OCI-LY1 (cell line): Measurements from ENCODE around the gene DOCK10.

ENCODE experiments used
- H2AFZ ChIP-seq: fragments of 200-600 bp; sonication (generic), shearing (Covaris generic); 2 replicates; pipeline ENCODE4 v1.6.0; 2014; ENCODE audit warnings: antibody characterized with exemption, mild to moderate bottlenecking, low read length
- H3F3A ChIP-seq: fragments of 200-600 bp; sonication (generic), shearing (Covaris generic); 2 replicates; pipeline ENCODE4 v1.6.0; 2014; ENCODE audit warnings: mild to moderate bottlenecking, antibody characterized with exemption, low read length, moderate library complexity; ENCODE audit not compliant: insufficient read depth
- H3K27ac ChIP-seq: fragments of 200-600 bp; sonication (generic); 2 replicates; pipeline ENCODE4 v1.5.1; 2014; ENCODE audit warnings: low read length, mixed run types, mild to moderate bottlenecking, low read depth; ENCODE audit not compliant: poor library complexity, severe bottlenecking
- H3K27me3 ChIP-seq: fragments of 200-600 bp; sonication (generic); 2 replicates; pipeline ENCODE4 v1.6.0; 2014; ENCODE audit warnings: antibody characterized with exemption, mild to moderate bottlenecking, low read length, moderate library complexity; ENCODE audit not compliant: insufficient read depth
- H3K36me3 ChIP-seq: fragments of 200-600 bp; sonication (generic); 2 replicates; pipeline ENCODE4 v1.6.1; 2014; ENCODE audit warnings: mild to moderate bottlenecking, antibody characterized with exemption, low read length, moderate library complexity, mixed read lengths; ENCODE audit not compliant: insufficient read depth
- H3K4me1 ChIP-seq: fragments of 200-600 bp; sonication (generic); 2 replicates; pipeline ENCODE4 v1.5.1; 2014; ENCODE audit warnings: mild to moderate bottlenecking, low read length, moderate library complexity; ENCODE audit not compliant: insufficient read depth, severe bottlenecking
- H3K4me2 ChIP-seq: fragments of 200-600 bp; sonication (generic), shearing (Covaris generic); 2 replicates; pipeline ENCODE4 v1.6.1; 2014; ENCODE audit warnings: low read length
- H3K4me3 ChIP-seq: fragments of 200-600 bp; sonication (generic); 2 replicates; pipeline ENCODE4 v1.5.1; 2014; ENCODE audit warnings: low read length, low read depth, mild to moderate bottlenecking, mixed read lengths; ENCODE audit not compliant: poor library complexity, severe bottlenecking
- H3K79me2 ChIP-seq: fragments of 200-600 bp; shearing (Covaris generic); 2 replicates; pipeline ENCODE4 v1.6.1; 2016; ENCODE audit warnings: mixed run types, low read length, mixed read lengths; ENCODE audit not compliant: insufficient read depth
- H3K9ac ChIP-seq: fragments of 200-600 bp; sonication (generic), shearing (Covaris generic); 2 replicates; pipeline ENCODE4 v1.6.1; 2014; ENCODE audit warnings: mild to moderate bottlenecking, low read length, mixed read lengths
- H3K9me2 ChIP-seq: fragments of 200-600 bp; sonication (generic), shearing (Covaris generic); 2 replicates; pipeline ENCODE4 v1.6.1; 2014; ENCODE audit warnings: low read depth, mild to moderate bottlenecking, low read length, mixed read lengths
- H3K9me3 ChIP-seq: fragments of 200-600 bp; shearing (Covaris generic); 2 replicates; pipeline ENCODE4 v1.6.1; 2014; ENCODE audit warnings: low read length, mixed read lengths
- H4K20me1 ChIP-seq: fragments of 200-600 bp; sonication (generic), shearing (Covaris generic); 2 replicates; pipeline ENCODE4 v1.6.0; 2016; ENCODE audit warnings: mild to moderate bottlenecking, low read length; ENCODE audit not compliant: insufficient read depth
- EZH2 ChIP-seq: fragments of 200-600 bp; sonication (generic), shearing (Covaris generic); IDR thresholded peaks from 2 replicates; pipeline ENCODE4 v1.8.0; 2017; ENCODE audit warnings: borderline replicate concordance, mixed run types, mild to moderate bottlenecking, antibody characterized with exemption, low read length, moderate library complexity, mixed read lengths
- TF ChIP-seq, protein P1 (sequence below): fragments of 200-600 bp; sonication (generic), shearing (Covaris generic); IDR thresholded peaks from 2 replicates; pipeline ENCODE4 v1.5.1; 2017; ENCODE audit warnings: mild to moderate bottlenecking, antibody characterized with exemption, low read length, moderate library complexity, mixed read lengths

The DOCK10 gene

DNA sequence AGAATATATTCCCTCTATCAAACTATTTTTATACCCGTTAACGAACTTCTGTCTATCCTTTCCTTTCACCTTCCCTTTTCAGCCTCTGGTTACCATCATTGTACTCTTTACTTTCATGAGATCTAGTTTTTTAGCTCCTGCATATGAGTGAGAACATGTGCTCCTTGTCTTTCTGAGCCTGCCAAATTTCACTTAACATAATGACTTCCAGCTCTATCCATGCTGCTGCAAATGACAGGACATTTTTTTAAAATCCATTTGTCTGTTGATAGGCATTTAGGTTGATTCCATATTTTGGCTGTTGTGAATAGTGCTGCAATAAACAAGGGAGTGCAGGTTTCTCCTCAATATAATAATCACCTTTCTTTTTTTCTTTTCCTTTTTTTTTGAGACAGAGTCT is 317.9 kb downstream of the DOCK10 start:
- no peaks in the 10 kb centered on the region for H3K9me3 ChIP-seq
- H3K4me3 ChIP-seq: no peak overlapping the region
- peaks cover 11% of the 10 kb centered on the region for H3K4me1 ChIP-seq
- no peaks in the 10 kb centered on the region for H3K27me3 ChIP-seq
- H3K9me2 ChIP-seq: no peaks in the 10 kb centered on the region
- no peak overlapping the region for H3K9ac ChIP-seq
- no peak overlapping the region for H3K27ac ChIP-seq
- no peak overlapping the region for H3K4me2 ChIP-seq
- H3K79me2 ChIP-seq: no peaks in the 10 kb centered on the region
- no peak for TF ChIP-seq EZH2
- TF ChIP-seq, protein P1, sequence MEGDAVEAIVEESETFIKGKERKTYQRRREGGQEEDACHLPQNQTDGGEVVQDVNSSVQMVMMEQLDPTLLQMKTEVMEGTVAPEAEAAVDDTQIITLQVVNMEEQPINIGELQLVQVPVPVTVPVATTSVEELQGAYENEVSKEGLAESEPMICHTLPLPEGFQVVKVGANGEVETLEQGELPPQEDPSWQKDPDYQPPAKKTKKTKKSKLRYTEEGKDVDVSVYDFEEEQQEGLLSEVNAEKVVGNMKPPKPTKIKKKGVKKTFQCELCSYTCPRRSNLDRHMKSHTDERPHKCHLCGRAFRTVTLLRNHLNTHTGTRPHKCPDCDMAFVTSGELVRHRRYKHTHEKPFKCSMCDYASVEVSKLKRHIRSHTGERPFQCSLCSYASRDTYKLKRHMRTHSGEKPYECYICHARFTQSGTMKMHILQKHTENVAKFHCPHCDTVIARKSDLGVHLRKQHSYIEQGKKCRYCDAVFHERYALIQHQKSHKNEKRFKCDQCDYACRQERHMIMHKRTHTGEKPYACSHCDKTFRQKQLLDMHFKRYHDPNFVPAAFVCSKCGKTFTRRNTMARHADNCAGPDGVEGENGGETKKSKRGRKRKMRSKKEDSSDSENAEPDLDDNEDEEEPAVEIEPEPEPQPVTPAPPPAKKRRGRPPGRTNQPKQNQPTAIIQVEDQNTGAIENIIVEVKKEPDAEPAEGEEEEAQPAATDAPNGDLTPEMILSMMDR: no peak
- no peaks in the 10 kb centered on the region for H3K36me3 ChIP-seq
- no peaks in the 10 kb centered on the region for H4K20me1 ChIP-seq
- no peak overlapping the region for H2AFZ ChIP-seq
- no peaks in the 10 kb centered on the region for H3F3A ChIP-seq

DNA sequence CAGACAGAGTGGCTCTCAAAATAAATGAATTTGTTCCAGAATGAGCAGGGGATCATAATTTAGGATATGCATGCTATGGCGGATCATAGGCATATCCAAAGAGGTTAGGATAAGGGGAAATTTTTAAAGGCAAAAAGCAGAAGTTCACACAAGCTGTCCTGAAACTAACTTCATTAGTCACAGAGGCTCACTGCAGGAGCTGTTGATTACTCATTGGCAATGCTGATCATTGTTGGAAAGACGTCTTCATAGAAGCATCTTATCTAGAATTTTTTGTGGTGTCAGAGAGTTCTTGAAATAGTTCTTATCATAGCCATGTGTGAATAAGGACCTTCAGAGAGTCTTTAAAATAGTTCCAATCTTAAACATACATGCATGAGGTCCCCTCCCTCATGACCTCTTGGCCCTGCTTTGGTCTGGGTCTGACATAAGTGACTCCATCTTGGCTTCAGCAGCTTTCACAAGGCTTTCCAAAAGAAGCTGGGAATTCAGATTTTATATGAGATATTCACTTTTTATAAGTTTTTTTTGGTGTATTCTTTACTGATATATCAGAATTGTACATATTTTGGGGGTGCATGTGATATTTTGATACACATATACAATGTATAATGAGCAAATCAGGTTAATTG is 318.6 kb downstream of the DOCK10 start:
- no peaks in the 10 kb centered on the region for H3K9me3 ChIP-seq
- H3K4me2 ChIP-seq: no peak overlapping the region
- H4K20me1 ChIP-seq: no peaks in the 10 kb centered on the region
- H3K9ac ChIP-seq: no peak overlapping the region
- no peaks in the 10 kb centered on the region for H3K27me3 ChIP-seq
- no peak for TF ChIP-seq EZH2
- TF ChIP-seq, protein P1: no peak
- no peak overlapping the region for H3K4me3 ChIP-seq
- H3K79me2 ChIP-seq: no peaks in the 10 kb centered on the region
- H3K27ac ChIP-seq: no peak overlapping the region
- peaks cover 11% of the 10 kb centered on the region for H3K4me1 ChIP-seq
- no peak overlapping the region for H2AFZ ChIP-seq
- H3F3A ChIP-seq: no peaks in the 10 kb centered on the region
- no peaks in the 10 kb centered on the region for H3K9me2 ChIP-seq
- no peaks in the 10 kb centered on the region for H3K36me3 ChIP-seq

DNA sequence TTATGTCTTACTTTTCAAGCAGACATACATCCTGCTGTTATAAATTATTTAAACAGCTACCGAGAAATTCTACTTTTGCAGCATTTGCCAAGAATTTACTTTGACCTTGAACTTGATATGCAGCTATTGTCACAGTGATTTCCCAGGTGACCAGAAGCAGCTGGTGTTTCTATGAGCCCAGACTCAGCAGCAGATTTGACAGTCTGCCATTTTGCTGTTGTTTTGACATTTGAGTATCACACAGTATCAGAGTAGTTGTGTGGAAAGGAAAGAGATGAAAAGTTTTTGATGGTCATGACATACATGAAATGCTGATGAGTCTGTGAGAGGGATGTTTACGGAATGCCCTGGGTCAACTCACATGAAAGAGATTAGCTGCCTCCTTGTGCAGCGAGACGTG is 319.5 kb downstream of the DOCK10 start:
- Histone ChIP-seq H3F3A (no peaks in the 10 kb centered on the region), H3K9ac (no peak overlapping the region), H3K4me3 (no peak overlapping the region), H3K9me2 (no peaks in the 10 kb centered on the region), H3K9me3 (0 out of 2 replicates have a peak, but pooled peaks cover 3% of the 10 kb centered on the region), H4K20me1 (no peaks in the 10 kb centered on the region), H3K27me3 (no peaks in the 10 kb centered on the region), H3K4me1 (peaks cover 11% of the 10 kb centered on the region), H3K79me2 (no peaks in the 10 kb centered on the region), H3K4me2 (no peak overlapping the region), H2AFZ (no peak overlapping the region), H3K36me3 (no peaks in the 10 kb centered on the region), H3K27ac (no peak overlapping the region)
- no peak for TF ChIP-seq EZH2
- TF ChIP-seq, protein P1: no peak
